Upper lobe of left lung (tissue), 6 donors: Measurements from ENCODE around the gene PRKCA. TPM values are rescaled to one million over a fixed set of nuclear protein-coding genes. Genes with fewer than 3 reads are reported as not detected.
A peak's percentile ranks its signal among the peaks of the same experiment; 100 is the strongest.

Experiments
- ATAC-seq, 2 donors: fragments of 200-7000 bp; cut with Tn5 transposase; one replicate each; pipeline ENCODE4 v1.9.1; 2022; ENCODE audit warnings: mild to moderate bottlenecking in 2 of 2, moderate library complexity in 2 of 2; ENCODE audit not compliant: low FRiP score in 2 of 2
- DNase-seq, 2 donors: peaks; one replicate each; pipeline ENCODE4 v3.0.0-alpha.2; 2019 to 2020
- H3K27ac ChIP-seq, 4 donors: fragments of 200-600 bp; sonication (generic); one replicate each; pipeline ENCODE4 v1.5.1; 2016 to 2019
- H3K27me3 ChIP-seq, 4 donors: fragments of 200-600 bp; sonication (generic); one replicate each; pipeline ENCODE4 v1.5.1; 2017 to 2019
- H3K36me3 ChIP-seq, 4 donors: fragments of 200-600 bp; sonication (generic); one replicate each; pipeline ENCODE4 v1.5.1; 2016 to 2019
- H3K4me1 ChIP-seq, 4 donors: fragments of 200-600 bp; sonication (generic); one replicate each; pipeline ENCODE4 v1.5.1; 2018 to 2019
- H3K4me3 ChIP-seq, 4 donors: fragments of 200-600 bp; sonication (generic); one replicate each; pipeline ENCODE4 v1.5.1; 2017 to 2019; ENCODE audit warnings: mild to moderate bottlenecking in 2 of 4, moderate library complexity in 1 of 4
- H3K9me3 ChIP-seq, 4 donors: fragments of 200-600 bp; sonication (generic); one replicate each; pipeline ENCODE4 v1.5.1; 2018 to 2019
- EP300 ChIP-seq, 4 donors: sonication (generic); formaldehyde crosslinking; IDR thresholded peaks; one replicate each; pipeline ENCODE4 v1.5.1; 2017; ENCODE audit warnings: antibody characterized with exemption in 4 of 4, control low read depth in 2 of 4
- POLR2A ChIP-seq, 4 donors: fragments of 450-650 bp; IDR thresholded peaks; one replicate each; pipeline ENCODE4 v1.5.1; 2016 to 2017; ENCODE audit warnings: antibody characterized with exemption in 4 of 4, mild to moderate bottlenecking in 2 of 4
- POLR2AphosphoS5 ChIP-seq, 2 donors: sonication (generic); formaldehyde crosslinking; IDR thresholded peaks; one replicate each; pipeline ENCODE4 v1.5.1; 2017; ENCODE audit warnings: antibody characterized with exemption in 2 of 2
- WGBS, 2 donors: methylation state at CpG; one replicate each; pipeline ENCODE4 v1.1.5; 2017 to 2018; 5-methylcytosine and 5-hydroxymethylcytosine counted together
- total RNA-seq, 6 donors: library from RNA; depleted of rRNA in 4 of 6; stranded (reverse); fragments of >200 nt in 4 of 6; gene quantifications; one replicate each; pipeline versions ENCODE4 v1.1.0 to v1.2.1, GENCODE V29; 2016 to 2021
- TF ChIP-seq, protein P1 (sequence below), 6 experiments: fragments of 450-650 bp in 4 of 6; fragments of 200-600 bp in 2 of 6; sonication (generic) in 2 of 6; IDR thresholded peaks; one replicate each; pipeline ENCODE4 v1.5.1; 2016 to 2019; ENCODE audit warnings: antibody characterized with exemption in 6 of 6
- donor health status: DM: no; HTN: no; CAD: no; lungs with moderate emphysema.
- donor health status: DM: no; HTN: yes; CAD: no; lungs with severe emphysema.

The PRKCA gene
- total RNA-seq, 6 donors from 2014 or later: 10.9 to 29.3 (median 18.0) TPM

- no peak for ATAC-seq
Measured at GRCh38 chr17:66564992-66565465, 262.6 kb downstream of the PRKCA start.

DNA sequence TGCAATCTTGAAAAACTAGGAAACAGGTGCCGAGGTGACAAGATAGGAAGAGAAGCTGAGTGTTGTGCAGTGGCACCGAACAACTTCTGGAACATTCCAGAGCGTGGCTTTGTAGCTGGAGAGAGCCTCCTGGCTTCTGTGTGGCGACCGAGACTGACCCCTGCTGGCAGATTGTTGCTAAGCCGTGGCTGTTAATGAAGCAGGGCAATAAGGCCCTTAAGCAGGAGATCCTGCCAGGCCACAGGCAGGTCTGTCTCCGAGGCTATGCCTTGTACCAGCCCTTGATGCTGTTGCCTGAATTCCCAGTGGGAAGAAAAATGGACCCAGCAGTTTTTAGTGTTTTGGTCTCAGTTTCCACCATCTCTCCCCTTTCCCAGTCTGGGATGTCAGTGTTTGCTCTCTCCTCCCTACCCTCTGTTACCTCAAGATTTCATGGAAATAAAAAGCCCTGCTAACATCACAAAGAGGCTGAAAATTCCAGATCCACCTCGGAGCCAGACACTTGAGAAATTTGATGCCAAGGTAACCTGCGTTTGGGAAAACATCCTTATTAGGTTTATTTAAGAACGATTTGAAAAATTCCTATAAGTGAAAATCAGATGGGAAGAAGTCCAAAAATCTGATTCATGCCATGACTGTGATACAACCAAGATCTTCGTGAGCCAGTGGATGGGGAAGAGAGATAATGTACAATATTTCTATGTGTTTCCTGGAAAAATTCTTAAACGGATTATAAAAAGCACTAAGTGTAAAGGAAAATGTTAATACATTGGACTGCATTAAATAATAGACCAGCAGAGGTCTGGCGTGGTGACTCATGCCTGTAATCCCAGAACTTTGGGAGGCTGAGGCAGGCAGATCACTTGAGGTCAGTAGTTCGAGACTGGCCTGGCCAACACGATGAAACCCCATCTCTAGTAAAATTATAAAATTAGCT, 265.1 kb downstream of the PRKCA start:
- Histone ChIP-seq H3K27me3 (no peaks in the 10 kb centered on the region), H3K4me3 (no peak overlapping the region), H3K36me3 (no peaks in the 10 kb centered on the region), H3K9me3 (no peaks in the 10 kb centered on the region), H3K27ac (no peak overlapping the region), H3K4me1 (peaks cover 0 to 6% (median 0%) of the 10 kb centered on the region in 4 donors)
- ATAC-seq: peak; percentile 85 to 93
- WGBS, 2 donors: 49 to 50% methylated on average over 15 of the region's 15 CpGs
- DNase-seq: peak in 1 of 2 donors; percentile 83
- TF ChIP-seq, protein P1, sequence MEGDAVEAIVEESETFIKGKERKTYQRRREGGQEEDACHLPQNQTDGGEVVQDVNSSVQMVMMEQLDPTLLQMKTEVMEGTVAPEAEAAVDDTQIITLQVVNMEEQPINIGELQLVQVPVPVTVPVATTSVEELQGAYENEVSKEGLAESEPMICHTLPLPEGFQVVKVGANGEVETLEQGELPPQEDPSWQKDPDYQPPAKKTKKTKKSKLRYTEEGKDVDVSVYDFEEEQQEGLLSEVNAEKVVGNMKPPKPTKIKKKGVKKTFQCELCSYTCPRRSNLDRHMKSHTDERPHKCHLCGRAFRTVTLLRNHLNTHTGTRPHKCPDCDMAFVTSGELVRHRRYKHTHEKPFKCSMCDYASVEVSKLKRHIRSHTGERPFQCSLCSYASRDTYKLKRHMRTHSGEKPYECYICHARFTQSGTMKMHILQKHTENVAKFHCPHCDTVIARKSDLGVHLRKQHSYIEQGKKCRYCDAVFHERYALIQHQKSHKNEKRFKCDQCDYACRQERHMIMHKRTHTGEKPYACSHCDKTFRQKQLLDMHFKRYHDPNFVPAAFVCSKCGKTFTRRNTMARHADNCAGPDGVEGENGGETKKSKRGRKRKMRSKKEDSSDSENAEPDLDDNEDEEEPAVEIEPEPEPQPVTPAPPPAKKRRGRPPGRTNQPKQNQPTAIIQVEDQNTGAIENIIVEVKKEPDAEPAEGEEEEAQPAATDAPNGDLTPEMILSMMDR (IDR thresholded peaks at IDR 0.05): peak; percentile 59 to 87 (median 78)
- TF ChIP-seq POLR2AphosphoS5 (IDR thresholded peaks at IDR 0.05): no peak

More at GRCh38 chr17:66564992-66565465, 262.6 kb downstream of the PRKCA start:
- 78 to 85% methylated on average over 4 of the region's 4 CpGs for WGBS, 2 donors
- H3K27me3 ChIP-seq: no peaks in the 10 kb centered on the region
- TF ChIP-seq POLR2AphosphoS5 (IDR thresholded peaks at IDR 0.05) (no peak), POLR2A (IDR thresholded peaks at IDR 0.05) (no peak), EP300 (IDR thresholded peaks at IDR 0.05) (no peak)
- TF ChIP-seq, protein P1 (IDR thresholded peaks at IDR 0.05): no peak
- no peak for DNase-seq
- H3K27ac ChIP-seq: no peak overlapping the region
- peaks cover 0 to 4% (median 0%) of the 10 kb centered on the region in 4 donors for H3K4me1 ChIP-seq
- H3K4me3 ChIP-seq: no peak overlapping the region
- H3K9me3 ChIP-seq: no peaks in the 10 kb centered on the region
- H3K36me3 ChIP-seq: no peaks in the 10 kb centered on the region

- H3K27ac ChIP-seq: no peak overlapping the region
- H3K27me3 ChIP-seq: no peaks in the 10 kb centered on the region
- no peak for DNase-seq
- ATAC-seq: no peak
- H3K9me3 ChIP-seq: no peaks in the 10 kb centered on the region
- TF ChIP-seq EP300 (IDR thresholded peaks at IDR 0.05): no peak
- no peak for TF ChIP-seq POLR2AphosphoS5 (IDR thresholded peaks at IDR 0.05)
- TF ChIP-seq POLR2A (IDR thresholded peaks at IDR 0.05): no peak
- TF ChIP-seq, protein P1 (IDR thresholded peaks at IDR 0.05): no peak
- H3K4me3 ChIP-seq: no peak overlapping the region
- 87 to 94% methylated on average over 2 of the region's 2 CpGs for WGBS, 2 donors
- peaks cover 0 to 6% (median 0%) of the 10 kb centered on the region in 4 donors for H3K4me1 ChIP-seq
- no peaks in the 10 kb centered on the region for H3K36me3 ChIP-seq
Measured at GRCh38 chr17:66569572-66569971, 267.2 kb downstream of the PRKCA start.

GRCh38 chr17:66570447-66571195, 268.2 kb downstream of the PRKCA start:
- Histone ChIP-seq H3K4me3 (no peak overlapping the region), H3K4me1 (peaks cover 0 to 6% (median 0%) of the 10 kb centered on the region in 4 donors), H3K27ac (no peak overlapping the region), H3K9me3 (no peaks in the 10 kb centered on the region), H3K36me3 (no peaks in the 10 kb centered on the region), H3K27me3 (no peaks in the 10 kb centered on the region)
- ATAC-seq (no peak), DNase-seq (no peak)
- 65 to 69% methylated on average over 9 of the region's 9 CpGs for whole genome bisulfite sequencing, 2 donors
- TF ChIP-seq, protein P1 (IDR thresholded peaks at IDR 0.05): no peak
- TF ChIP-seq EP300 (IDR thresholded peaks at IDR 0.05): no peak
- no peak for TF ChIP-seq POLR2A (IDR thresholded peaks at IDR 0.05)
- TF ChIP-seq POLR2AphosphoS5 (IDR thresholded peaks at IDR 0.05): no peak
